ENCODE data around the gene ARHGAP26.

DNA sequence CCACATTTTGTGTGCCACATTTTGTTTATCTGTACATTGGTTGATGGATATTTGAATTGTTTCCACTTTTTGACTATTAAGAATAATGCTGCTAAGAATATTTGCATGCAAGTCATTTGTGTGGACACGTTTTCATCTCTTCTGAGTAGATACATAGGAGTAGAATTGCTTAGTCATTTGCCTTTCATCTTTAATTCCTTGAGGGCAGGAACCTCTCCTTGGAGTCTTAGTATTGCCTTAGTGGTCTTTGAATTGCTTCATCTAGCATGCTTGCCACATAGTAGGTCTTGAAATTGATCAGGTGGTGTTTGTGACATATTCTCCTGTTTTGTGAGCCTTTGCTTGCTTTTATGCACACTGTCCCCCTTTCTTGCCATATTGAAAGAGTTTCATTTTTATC lies 504.8 kb downstream of the ARHGAP26 start:
- TF ChIP-seq, protein P1, sequence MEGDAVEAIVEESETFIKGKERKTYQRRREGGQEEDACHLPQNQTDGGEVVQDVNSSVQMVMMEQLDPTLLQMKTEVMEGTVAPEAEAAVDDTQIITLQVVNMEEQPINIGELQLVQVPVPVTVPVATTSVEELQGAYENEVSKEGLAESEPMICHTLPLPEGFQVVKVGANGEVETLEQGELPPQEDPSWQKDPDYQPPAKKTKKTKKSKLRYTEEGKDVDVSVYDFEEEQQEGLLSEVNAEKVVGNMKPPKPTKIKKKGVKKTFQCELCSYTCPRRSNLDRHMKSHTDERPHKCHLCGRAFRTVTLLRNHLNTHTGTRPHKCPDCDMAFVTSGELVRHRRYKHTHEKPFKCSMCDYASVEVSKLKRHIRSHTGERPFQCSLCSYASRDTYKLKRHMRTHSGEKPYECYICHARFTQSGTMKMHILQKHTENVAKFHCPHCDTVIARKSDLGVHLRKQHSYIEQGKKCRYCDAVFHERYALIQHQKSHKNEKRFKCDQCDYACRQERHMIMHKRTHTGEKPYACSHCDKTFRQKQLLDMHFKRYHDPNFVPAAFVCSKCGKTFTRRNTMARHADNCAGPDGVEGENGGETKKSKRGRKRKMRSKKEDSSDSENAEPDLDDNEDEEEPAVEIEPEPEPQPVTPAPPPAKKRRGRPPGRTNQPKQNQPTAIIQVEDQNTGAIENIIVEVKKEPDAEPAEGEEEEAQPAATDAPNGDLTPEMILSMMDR (IDR thresholded peaks at IDR 0.05) = no peak
- no peak for TF ChIP-seq EP300 (IDR thresholded peaks at IDR 0.05)
- TF ChIP-seq POLR2A (IDR thresholded peaks at IDR 0.05) = no peak
